Activated CD8-positive, alpha-beta T cell treated with anti-CD3 and anti-CD28 coated beads for 36 hours (primary cell): ENCODE results near the gene LRP1B. TPM values are rescaled to one million over a fixed set of nuclear protein-coding genes. Genes with fewer than 3 reads are reported as not detected.

Experiments
- ATAC-seq: fragments of 200-7000 bp; cut with Tn5 transposase; one replicate; pipeline ENCODE4 v1.10.0; 2021; ENCODE audit warnings: mild to moderate bottlenecking, moderate library complexity
- CTCF ChIA-PET: fragments of 350-600 bp; sonication (Branson Sonifier 250); formaldehyde crosslinking; loops from one replicate; lab custom pipeline; 2021; ENCODE audit warnings: antibody characterized with exemption; lab: Charles Lee
- POLR2A ChIA-PET: fragments of 350-600 bp; sonication (Branson Sonifier 250); formaldehyde crosslinking; loops from one replicate; lab custom pipeline; 2021; ENCODE audit warnings: antibody characterized with exemption; lab: Charles Lee
- DNase-seq: peaks from one replicate; pipeline ENCODE4 v3.0.0-alpha.2; 2020
- H3K27ac Mint-ChIP-seq: one replicate; pipeline ENCODE4 v1.8.0; 2021; ENCODE audit warnings: mild to moderate bottlenecking, mixed read lengths
- H3K27me3 Mint-ChIP-seq: one replicate; pipeline ENCODE4 v1.8.0; 2021; ENCODE audit warnings: mixed read lengths
- H3K36me3 Mint-ChIP-seq: one replicate; pipeline ENCODE4 v1.8.0; 2021; ENCODE audit warnings: low read depth, mixed read lengths
- H3K4me1 Mint-ChIP-seq: one replicate; pipeline ENCODE4 v1.8.0; 2021; ENCODE audit warnings: low read depth, mixed read lengths
- H3K4me3 Mint-ChIP-seq: one replicate; pipeline ENCODE4 v1.8.0; 2021; ENCODE audit warnings: mild to moderate bottlenecking, moderate library complexity, mixed read lengths
- H3K9me3 Mint-ChIP-seq: one replicate; pipeline ENCODE4 v1.8.0; 2021; ENCODE audit warnings: mixed read lengths
- intact Hi-C: fragments of 100-400 bp; cut with micrococcal nuclease; formaldehyde crosslinking; loops from one replicate; pipeline ENCODE4 v1.10.0; 2022
- total RNA-seq, 2 experiments: library from RNA; stranded (reverse); gene quantifications; one replicate each; pipeline ENCODE4 v1.2.3, GENCODE V29; 2021
- TF ChIP-seq, protein P1 (sequence below): fragments of 200-600 bp; IDR thresholded peaks from one replicate; pipeline ENCODE4 v1.8.0; 2022; ENCODE audit warnings: antibody characterized with exemption, mild to moderate bottlenecking

Gene LRP1B
- total RNA-seq, 2 experiments from 2014 or later: not detected

DNA sequence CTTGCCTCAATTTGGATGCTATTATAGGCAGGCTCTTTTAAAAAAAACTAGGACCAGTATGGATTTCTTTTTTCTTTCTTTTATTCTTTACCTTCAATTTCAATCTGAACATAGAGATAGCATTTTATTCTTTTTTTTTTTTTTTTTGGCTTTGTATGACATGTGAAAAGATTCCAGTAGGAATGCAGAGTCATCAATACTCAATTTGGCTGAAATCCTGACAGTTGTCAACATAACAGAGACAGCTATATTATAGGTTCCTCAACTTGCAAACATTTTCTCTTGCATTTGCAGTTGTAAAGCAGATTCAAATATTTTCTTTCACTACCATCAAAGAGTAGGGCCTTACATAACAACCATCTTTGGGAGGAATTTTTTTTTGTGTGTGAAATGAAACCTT is 334.4 kb downstream of the LRP1B start:
- no peaks in the 10 kb centered on the region for H3K9me3 Mint-ChIP-seq
- DNase-seq (no peak), ATAC-seq (no peak)
- ChIA-PET CTCF (no interaction called here), POLR2A (no interaction called here)
- H3K36me3 Mint-ChIP-seq: no peaks in the 10 kb centered on the region
- no peak overlapping the region for H3K27ac Mint-ChIP-seq
- H3K4me1 Mint-ChIP-seq: no peaks in the 10 kb centered on the region
- H3K4me3 Mint-ChIP-seq: no peak overlapping the region
- TF ChIP-seq, protein P1, sequence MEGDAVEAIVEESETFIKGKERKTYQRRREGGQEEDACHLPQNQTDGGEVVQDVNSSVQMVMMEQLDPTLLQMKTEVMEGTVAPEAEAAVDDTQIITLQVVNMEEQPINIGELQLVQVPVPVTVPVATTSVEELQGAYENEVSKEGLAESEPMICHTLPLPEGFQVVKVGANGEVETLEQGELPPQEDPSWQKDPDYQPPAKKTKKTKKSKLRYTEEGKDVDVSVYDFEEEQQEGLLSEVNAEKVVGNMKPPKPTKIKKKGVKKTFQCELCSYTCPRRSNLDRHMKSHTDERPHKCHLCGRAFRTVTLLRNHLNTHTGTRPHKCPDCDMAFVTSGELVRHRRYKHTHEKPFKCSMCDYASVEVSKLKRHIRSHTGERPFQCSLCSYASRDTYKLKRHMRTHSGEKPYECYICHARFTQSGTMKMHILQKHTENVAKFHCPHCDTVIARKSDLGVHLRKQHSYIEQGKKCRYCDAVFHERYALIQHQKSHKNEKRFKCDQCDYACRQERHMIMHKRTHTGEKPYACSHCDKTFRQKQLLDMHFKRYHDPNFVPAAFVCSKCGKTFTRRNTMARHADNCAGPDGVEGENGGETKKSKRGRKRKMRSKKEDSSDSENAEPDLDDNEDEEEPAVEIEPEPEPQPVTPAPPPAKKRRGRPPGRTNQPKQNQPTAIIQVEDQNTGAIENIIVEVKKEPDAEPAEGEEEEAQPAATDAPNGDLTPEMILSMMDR: no peak
- H3K27me3 Mint-ChIP-seq: no peaks in the 10 kb centered on the region
- intact Hi-C loops: no loop called here

DNA sequence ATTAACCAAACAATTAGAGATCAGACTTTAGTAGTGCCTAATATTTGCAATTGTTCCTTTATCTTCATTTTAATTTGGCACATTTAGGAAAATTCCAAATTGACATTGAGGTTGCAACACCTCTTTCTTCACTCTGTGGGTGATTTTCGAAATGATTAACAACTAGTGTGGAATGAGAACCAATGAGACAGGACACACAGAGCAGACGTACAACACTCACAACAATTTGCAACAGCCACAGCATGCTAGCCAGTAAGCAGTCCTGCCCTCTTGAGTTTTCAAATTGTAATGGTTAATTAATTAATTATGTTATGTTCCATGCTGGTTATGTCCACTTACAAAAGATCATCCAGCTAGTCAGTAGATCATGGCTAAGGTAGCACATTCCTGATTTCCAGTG is 339.3 kb downstream of the LRP1B start:
- Mint-ChIP-seq H3K9me3 (peaks cover 4% of the 10 kb centered on the region), H3K27ac (no peak overlapping the region), H3K36me3 (no peaks in the 10 kb centered on the region), H3K27me3 (no peaks in the 10 kb centered on the region), H3K4me1 (no peaks in the 10 kb centered on the region), H3K4me3 (no peak overlapping the region)
- intact Hi-C loops: no loop called here
- ChIA-PET CTCF (no interaction called here), POLR2A (no interaction called here)
- ATAC-seq: no peak
- no peak for DNase-seq
- TF ChIP-seq, protein P1: no peak

DNA sequence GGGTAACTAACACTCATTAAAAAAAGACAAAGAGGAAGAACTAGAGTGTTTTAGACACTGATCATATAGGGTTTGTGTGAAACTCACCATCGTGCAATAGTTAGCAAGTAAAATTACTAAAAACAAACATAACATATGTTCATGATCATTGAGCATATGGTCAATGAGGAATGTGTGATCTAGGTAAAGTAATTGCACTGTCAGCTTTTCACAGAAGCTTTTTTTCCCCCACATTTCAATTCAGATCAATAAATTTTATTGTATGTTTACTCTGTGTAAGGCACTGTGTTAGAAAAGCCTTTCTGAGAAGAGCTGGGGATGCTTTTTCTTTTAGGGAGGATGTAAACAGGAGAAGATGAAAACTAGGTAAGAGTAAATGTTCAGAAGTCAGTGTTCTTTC is 348.2 kb downstream of the LRP1B start:
- TF ChIP-seq, protein P1: no peak
- no peak overlapping the region for H3K4me3 Mint-ChIP-seq
- intact Hi-C loops: no loop called here
- H3K9me3 Mint-ChIP-seq: peaks cover 2% of the 10 kb centered on the region
- POLR2A ChIA-PET: no interaction called here
- H3K36me3 Mint-ChIP-seq: no peaks in the 10 kb centered on the region
- DNase-seq (no peak), ATAC-seq (no peak)
- no peak overlapping the region for H3K27ac Mint-ChIP-seq
- no peaks in the 10 kb centered on the region for H3K27me3 Mint-ChIP-seq
- CTCF ChIA-PET: no interaction called here
- H3K4me1 Mint-ChIP-seq: no peaks in the 10 kb centered on the region

DNA sequence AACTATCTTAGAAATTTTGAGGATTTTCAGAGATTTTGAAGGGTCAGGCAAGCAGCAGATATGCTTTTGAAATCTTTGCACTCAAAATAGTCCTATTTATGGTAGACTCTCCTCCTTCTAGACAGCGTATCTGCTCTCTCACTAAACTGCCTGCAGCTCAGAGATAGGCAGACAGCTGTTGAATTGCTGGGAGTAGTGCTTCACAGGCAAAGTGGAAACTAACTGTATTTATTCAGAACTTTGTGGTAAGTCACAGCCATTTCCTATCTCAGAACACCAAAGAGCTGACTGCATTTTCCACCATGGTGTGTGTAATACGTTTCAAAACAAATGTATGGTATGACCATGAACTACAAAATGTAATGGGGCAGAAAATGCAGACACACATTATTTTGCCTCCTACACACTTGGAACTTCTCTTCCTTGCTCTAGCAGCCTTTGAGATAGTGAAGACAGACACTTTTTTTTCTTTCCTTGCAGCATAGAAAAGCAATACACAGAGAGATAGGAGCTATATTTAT is 352.4 kb downstream of the LRP1B start:
- ChIA-PET POLR2A (no interaction called here), CTCF (no interaction called here)
- Mint-ChIP-seq H3K4me1 (no peaks in the 10 kb centered on the region), H3K36me3 (no peaks in the 10 kb centered on the region), H3K9me3 (peaks cover 10% of the 10 kb centered on the region), H3K27ac (no peak overlapping the region), H3K4me3 (no peak overlapping the region), H3K27me3 (no peaks in the 10 kb centered on the region)
- ATAC-seq (no peak), DNase-seq (no peak)
- intact Hi-C loops: no loop called here
- TF ChIP-seq, protein P1: no peak

DNA sequence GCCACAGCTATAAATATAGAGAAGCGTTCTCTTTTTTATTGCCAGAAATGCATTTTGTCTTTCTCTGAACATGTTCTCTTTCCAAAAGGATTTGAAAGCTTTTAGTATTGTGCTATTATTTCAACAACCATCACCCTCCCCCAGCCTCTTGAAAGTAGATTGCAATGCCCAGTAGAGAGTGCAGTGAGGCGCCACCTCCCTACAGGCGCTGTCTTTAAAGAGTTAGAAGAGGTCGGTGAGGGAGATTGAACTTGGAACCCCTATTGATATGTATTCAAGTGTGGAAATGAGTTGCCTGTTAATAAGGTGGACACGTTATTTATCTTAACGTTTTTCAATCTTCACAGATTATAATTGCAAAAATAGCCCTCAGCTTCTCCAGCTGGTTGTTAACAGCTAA is 360.3 kb downstream of the LRP1B start:
- intact Hi-C loops: no loop called here
- DNase-seq (no peak), ATAC-seq (no peak)
- TF ChIP-seq, protein P1: no peak
- H3K27me3 Mint-ChIP-seq: no peaks in the 10 kb centered on the region
- ChIA-PET CTCF (no interaction called here), POLR2A (no interaction called here)
- H3K27ac Mint-ChIP-seq: no peak overlapping the region
- no peaks in the 10 kb centered on the region for H3K4me1 Mint-ChIP-seq
- no peaks in the 10 kb centered on the region for H3K36me3 Mint-ChIP-seq
- no peak overlapping the region for H3K4me3 Mint-ChIP-seq
- H3K9me3 Mint-ChIP-seq: peaks cover 10% of the 10 kb centered on the region
